GM19035 (cell line): ENCODE data around the gene INAFM2.

Source experiments
- ATAC-seq: cut with Tn5 transposase; IDR thresholded peaks from one replicate; pipeline ENCODE4 v1.9.1; 2021; ENCODE audit not compliant: unreplicated experiment

The INAFM2 gene

DNA sequence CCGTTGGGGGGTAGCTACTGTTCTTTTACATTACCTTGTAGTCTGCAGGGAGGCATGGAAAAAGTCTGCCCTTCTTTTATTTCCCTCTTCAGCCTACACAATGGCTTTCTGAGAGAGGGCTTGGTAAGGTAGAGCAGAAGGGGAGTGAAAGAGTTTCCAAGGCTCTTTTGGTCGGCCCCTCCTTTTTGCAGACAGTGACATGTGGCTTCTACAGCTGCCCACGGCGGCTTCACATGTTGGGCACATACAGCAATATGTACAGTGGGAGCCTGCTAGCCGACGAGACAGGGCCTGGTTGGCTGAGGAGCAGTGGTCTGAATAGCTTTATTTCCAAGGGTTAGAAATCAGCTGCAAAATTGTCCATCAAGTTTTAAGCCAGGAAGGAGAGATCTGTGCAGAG lies 4.0 kb downstream of the INAFM2 start:
- ATAC-seq: no peak

DNA sequence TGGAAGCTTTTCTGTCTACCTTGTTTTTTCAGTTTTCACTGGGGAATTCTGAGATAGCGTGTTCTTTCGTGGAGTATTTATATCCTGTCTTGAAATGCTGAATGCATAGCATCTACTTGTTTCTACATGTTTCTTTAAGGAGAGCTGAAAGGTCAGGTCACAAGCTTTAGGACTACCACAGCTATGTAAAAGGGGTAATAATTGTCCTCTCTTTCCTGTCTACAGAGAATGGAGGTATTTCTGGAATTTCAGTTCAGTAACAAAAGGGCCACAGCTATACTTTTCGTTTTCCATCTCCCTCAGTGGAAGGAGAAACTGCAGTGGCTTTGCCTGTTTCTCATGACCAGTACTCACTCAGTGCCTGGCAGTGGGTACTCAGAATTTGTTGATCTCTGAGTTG lies 4.7 kb downstream of the INAFM2 start:
- ATAC-seq: no peak

DNA sequence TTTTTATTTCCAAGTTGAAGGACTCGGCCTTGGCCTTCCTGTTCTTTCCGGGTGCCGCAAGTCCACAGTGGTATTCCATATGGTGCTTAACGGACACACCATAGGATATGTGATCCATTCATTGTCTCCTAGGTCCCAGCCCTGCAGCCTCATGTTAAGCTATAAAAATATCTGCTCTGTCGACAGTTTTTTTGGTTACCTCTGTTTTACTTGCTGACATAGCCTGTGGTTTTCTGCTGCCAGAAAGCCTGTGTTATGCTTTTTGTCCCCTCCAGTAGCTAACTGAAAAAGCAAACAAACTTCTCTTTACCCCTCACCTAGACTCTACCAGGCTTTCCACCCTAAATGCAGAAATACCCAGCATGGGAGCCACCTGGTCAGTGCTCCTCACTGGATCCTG lies 5.3 kb downstream of the INAFM2 start:
- ATAC-seq: no peak

DNA sequence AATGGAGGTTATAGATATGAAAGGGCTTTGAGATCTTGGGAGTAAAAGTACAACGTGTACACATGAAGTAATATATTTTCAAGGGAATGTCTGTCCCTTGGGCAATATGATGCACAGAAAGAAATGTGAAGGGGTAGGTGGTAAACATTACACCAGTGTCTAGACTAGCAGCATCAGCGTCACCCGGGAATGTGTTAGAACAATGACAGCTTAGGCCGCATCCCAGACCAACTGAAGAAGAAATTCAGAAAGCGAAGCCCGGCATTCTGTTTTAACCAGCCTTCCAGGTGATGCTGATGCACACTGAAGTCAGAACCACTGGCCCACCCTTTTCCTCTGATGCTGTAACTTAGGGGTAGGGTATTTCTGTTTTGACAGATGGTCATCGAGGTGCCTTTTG lies 6.3 kb downstream of the INAFM2 start:
- no peak for ATAC-seq

GRCh38 chr15:40330368-40330836 lies 6.9 kb downstream of the INAFM2 start:
- no peak for ATAC-seq

DNA sequence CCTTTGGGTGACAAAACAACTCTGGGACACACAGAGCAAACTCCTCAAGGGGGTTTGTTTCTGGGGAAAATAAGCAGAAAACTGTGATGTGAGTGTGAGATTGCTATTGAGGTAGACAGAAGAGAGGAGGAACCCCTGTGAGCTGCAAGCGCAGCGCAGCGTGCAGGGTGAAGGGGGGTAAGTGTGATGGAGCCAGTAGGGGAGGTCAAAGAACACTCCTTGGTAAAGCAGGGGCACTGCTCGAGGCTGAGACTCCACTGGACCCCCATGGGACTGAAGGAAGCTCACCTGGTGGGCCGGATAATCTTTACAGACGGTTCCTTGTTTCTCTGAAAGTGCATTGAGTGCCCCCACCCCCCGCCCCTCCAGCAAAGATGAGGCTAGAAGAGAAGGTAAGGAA lies 7.5 kb downstream of the INAFM2 start:
- ATAC-seq: no peak

DNA sequence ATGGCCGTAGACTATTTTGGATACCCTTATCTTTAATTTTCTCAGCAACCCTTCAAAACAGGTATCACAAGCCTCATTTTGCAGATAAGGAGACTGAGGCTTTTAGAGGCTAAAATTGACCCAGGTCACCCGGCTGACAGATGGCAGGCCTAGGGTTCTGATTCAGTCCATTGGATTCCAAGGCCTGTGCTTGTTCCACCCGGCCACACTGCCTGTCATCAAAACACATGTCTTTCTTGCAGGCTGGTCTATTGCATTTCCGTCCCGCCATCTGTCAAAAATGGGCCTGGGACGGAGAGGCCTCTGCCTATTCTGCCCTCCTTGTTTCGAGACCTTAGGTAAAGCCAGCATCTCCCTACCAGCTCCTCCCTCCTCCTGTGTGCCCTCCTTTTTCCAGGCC lies 8.1 kb downstream of the INAFM2 start:
- ATAC-seq: no peak

GRCh38 chr15:40332113-40332781 lies 8.8 kb downstream of the INAFM2 start:
- no peak for ATAC-seq

- ATAC-seq: no peak
Measured at GRCh38 chr15:40333922-40334492, 10.5 kb downstream of the INAFM2 start.

DNA sequence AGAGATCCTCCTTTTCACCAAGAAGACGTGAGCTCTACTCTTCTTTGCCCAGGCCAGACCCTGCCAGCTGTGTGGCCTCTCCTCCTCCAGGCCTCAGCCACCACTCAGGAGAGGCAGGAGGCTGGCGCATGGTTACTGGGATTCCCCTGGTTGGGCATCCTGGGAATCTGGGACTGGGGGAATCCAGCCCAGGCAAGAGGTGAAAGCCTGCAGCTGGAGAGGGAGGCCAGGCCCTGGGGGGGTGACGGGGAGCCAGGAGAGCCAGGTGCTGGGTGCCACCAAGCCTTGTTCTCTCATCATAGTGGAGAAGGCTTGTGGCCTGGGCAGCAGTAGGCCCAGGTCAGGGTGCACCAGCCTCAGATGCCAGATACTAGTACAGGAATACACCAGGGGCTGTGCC lies 11.0 kb downstream of the INAFM2 start:
- no peak for ATAC-seq

DNA sequence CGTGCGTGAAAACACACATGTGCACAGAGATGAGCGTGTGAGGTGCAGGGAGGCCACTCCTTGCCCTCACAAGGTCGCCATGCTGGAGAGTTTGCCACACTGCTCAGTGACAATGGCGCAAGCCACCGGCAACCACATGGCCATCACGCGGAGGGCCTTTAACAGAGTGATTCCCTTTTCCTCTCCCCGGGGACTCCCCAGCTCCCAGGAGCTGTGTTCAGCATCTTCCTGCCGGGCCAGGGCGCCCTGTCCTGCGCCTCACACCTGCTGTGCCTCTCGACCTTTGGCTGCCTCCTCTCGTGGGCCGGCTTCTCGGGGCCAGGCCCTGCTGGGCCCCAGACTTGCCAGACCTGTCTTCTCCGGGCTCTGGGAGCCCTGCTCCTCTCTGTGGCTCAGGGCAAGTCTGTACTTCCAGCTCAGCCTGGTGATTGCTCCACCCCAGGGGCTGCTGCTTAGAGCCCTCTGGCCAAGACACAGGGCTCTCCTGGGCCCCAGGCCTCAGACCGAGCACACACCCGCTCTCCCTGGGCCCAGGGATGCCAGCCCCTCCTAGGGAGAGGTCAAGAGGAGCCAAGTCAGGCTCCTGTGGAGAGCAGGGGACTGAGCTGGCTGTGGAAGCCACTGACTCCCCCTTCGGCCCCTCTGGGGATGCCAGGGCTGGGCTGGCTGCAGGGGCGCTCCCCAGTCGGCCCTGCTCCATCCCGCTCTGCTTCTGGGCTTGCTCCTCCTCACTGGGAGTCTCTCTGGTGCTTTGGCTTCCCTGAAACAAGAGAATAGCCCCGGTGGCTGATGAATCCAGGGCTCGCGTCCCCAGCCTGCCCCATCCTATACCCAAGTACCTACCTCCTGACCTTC lies 11.7 kb downstream of the INAFM2 start:
- ATAC-seq: no peak

GRCh38 chr15:40335938-40336743 lies 12.6 kb downstream of the INAFM2 start:
- no peak for ATAC-seq

DNA sequence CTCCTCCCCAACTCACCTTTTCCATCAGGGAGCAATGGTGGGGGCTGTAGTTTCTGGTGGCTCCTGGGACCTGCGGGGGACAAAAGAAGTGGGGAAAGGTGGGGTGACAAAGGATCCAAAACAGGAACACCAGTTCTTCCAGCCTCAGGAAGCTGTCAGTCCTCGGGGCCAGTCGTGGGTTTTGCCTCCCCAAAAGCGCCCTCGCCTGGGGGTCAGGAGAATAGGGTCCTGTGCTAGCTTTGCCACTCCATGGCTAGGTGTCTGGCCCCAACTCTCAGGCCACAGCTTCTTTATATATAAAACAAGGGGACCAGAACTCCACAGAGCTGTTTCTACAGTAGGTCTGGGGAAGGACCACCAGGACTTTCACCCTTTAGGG lies 13.2 kb downstream of the INAFM2 start:
- ATAC-seq: no peak

DNA sequence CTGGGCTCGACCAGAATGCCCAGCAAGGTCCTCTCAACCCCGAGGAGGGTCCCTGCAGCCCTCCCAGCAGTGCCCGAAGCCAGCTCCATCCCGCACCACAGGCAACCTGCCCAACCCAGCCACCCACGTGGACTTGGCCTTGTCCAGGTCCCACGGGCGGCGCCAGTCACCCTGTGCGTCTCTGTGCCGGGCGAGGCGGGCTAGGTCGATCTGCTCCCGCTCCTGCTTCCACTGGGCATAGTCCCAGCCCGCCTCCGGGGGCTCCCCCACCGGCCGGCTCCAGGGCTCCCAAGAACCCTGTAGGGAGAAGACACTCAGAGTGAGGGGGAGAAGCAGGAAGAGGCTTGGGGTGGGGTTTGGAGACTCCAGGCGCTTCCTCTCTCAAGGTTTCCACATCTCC lies 14.1 kb downstream of the INAFM2 start:
- no peak for ATAC-seq

DNA sequence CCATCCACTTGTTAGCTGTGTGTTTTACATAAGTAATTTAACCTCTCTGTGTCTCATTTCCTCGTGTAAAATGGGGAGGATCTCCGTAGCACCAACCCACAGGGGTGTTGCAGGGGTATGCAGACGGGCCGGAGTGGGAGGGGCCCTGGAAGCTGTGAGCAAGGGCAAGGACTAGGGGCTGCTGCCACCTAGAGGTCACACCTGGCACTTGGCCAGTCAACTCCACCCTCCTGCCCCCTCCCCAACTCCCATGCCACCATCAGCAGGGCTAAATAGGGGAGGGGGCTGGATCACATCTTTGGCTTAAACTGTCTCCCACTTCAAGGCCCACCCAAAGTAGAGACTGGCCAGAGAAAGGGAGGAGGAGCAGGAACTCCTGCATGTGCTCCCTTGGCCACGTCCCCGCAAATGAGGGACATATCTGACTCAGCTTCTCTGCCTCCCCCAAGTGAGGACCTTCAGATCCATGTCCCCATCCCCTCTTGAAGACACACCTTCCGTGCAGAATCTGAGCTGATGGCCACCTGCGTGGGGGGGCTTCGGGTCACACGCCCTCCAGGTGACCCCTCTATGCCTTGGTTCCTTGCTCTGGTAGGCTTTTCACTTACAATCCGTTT lies 14.7 kb downstream of the INAFM2 start:
- peak; percentile 64 for ATAC-seq

- ATAC-seq: no peak
Measured at GRCh38 chr15:40338921-40339620, 15.6 kb downstream of the INAFM2 start.

DNA sequence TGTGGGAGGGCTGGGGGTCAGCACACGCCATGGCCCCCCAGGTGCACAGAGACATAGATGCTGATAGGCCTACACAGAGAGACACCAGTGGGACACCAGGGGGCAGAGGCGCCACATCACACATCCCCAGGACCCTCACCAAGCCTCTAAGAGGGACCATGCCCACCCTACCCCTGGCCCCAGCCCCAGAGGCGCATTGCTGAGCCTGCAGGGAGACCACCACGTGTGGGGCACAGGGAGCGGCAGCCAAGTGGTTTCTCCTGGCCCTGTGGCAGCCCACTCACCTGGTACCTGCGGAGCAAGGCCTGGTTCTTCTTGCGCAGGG lies 16.1 kb downstream of the INAFM2 start:
- no peak for ATAC-seq

DNA sequence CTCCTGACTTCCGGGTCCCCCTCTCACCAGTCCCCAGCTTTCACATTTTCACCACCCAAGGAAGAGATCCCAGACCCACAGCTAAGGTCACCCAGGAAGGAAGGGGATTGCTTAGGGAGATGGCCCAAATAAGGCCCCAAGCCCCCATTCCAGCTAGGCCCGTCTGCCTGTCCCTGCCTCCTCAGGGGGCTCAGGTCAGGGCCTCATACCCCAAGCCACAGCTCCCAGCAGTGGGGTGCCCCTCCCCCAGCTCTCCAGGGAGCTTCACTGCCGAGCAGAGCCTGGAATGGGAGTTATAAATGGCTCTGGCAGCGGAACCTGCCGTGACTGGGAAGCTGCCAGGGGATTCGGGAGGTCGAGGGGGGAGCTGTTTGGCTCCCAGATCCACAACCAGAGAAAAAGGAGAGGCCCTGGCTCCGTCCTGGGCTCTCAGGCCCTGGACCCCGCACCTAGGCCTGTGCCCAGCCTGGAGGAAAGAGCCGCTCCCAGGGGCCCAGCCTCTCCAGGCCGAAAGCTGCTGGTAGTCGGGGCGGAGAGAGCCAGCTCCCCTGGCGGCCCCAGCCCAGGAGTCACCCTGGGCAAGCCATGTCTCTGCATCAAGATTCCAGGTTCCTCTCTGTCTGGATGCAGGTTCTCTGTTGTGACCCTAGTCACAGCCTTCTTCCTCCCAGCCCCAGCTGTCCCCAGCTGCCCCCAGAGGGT lies 16.7 kb downstream of the INAFM2 start:
- ATAC-seq: no peak

GRCh38 chr15:40340740-40341400 lies 17.4 kb downstream of the INAFM2 start, which contains the start of gene CCDC9B:
TSS of gene CCDC9B (minus strand) at chr15:40340939. CDS start at chr15:40340819, 120 bp downstream.
- no peak for ATAC-seq
